Kidney (tissue), 14 donors: Measurements from ENCODE around the gene SLC39A10. TPM values are rescaled to one million over a fixed set of nuclear protein-coding genes. Genes with fewer than 3 reads are reported as not detected.
A peak's percentile ranks its signal among the peaks of the same experiment; 100 is the strongest.
"Not testable (repeated sequence)": the region's sequence is repeated elsewhere in the genome, so short reads cannot be mapped to it uniquely, and the experiment has no call there.

ENCODE experiments used
- DNase-seq, 5 donors: peaks; one replicate each; pipeline ENCODE4 v3.0.0-alpha.2; 2013 to 2020
- FAIRE-seq: peaks from 2 replicates; lab custom pipeline; 2012; peaks lifted over from hg19 to GRCh38; lab: Jason Lieb, UNC
- H3K27ac ChIP-seq, 2 donors: one replicate each; pipeline ENCODE4 v1.7.0; 2013; ENCODE audit warnings: low read depth in 2 of 2, low read length in 2 of 2, inconsistent platforms in 1 of 2
- H3K27me3 ChIP-seq: one replicate; pipeline ENCODE4 v1.7.1; 2013; ENCODE audit warnings: low read length, inconsistent platforms; ENCODE audit not compliant: control insufficient read depth, insufficient read depth
- H3K36me3 ChIP-seq, 3 donors: one replicate each; pipeline versions ENCODE4 v1.7.0 to v1.7.1; 2013; ENCODE audit warnings: low read length in 3 of 3, control low read depth in 1 of 3, inconsistent platforms in 1 of 3; ENCODE audit not compliant: insufficient read depth in 3 of 3, control insufficient read depth in 2 of 3
- H3K4me1 ChIP-seq, 3 donors: one replicate each; pipeline versions ENCODE4 v1.7.0 to v1.7.1; 2013; ENCODE audit warnings: low read length in 3 of 3, inconsistent platforms in 1 of 3, low read depth in 1 of 3; ENCODE audit not compliant: control insufficient read depth in 2 of 3, insufficient read depth in 2 of 3
- H3K4me3 ChIP-seq, 3 donors: one replicate each; pipeline versions ENCODE4 v1.7.0 to v1.8.1; 2013; ENCODE audit warnings: low read length in 3 of 3, control low read depth in 1 of 3, inconsistent platforms in 1 of 3
- H3K9ac ChIP-seq, 3 donors: one replicate each; pipeline versions ENCODE4 v1.7.0 to v1.7.1; 2013; ENCODE audit warnings: low read length in 3 of 3, control low read depth in 1 of 3, inconsistent platforms in 1 of 3
- H3K9me3 ChIP-seq, 3 donors: one replicate each; pipeline versions ENCODE4 v1.7.0 to v1.7.1; 2013; ENCODE audit warnings: low read length in 3 of 3, control low read depth in 1 of 3, inconsistent platforms in 1 of 3; ENCODE audit not compliant: control insufficient read depth in 2 of 3, insufficient read depth in 1 of 3
- CTCF ChIP-seq: IDR thresholded peaks from 3 replicates; pipeline ENCODE4 v1.5.1; 2012; ENCODE audit warnings: mild to moderate bottlenecking, moderate library complexity, borderline replicate concordance; ENCODE audit not compliant: insufficient read depth; ENCODE audit errors: extremely low read depth
- intact Hi-C: fragments of 100-400 bp; cut with DNase I; formaldehyde crosslinking; loops from one replicate; pipeline ENCODE4 v1.11.1; 2022
- polyA plus RNA-seq: library from polyadenylated mRNA; stranded (reverse); fragments of 350-450 nt; fragmentation: Illumina TruSeq; extraction: RNeasy Lipid Tissue Mini Kit (QIAGEN cat#74804); gene quantifications from one replicate; pipeline ENCODE4 v1.2.3, GENCODE V29; 2014; ENCODE audit warnings: low read depth, low replicate concordance; ENCODE audit not compliant: insufficient read depth
- total RNA-seq: library from RNA; stranded (reverse); fragmentation: NEBNext Ultra II Directional; extraction: Animal tissue kit (Norgen Biotek cat#: 25700); gene quantifications from one replicate; pipeline ENCODE4 v1.2.1, GENCODE V29; 2021
- donor health status: control.
- donor health status: control.
- donor health status: control.
- donor health status: control.
- donor health status: control.
- donor health status: DM: yes; HTN: yes; CAD: no.
- donor health status: Normal renal cell carcinoma (clear cell type).

Gene SLC39A10
- total and polyA plus RNA-seq, 2 donors from 2014 or later, result 5.4 to 36.7 TPM

- Histone ChIP-seq H3K4me1 (peaks cover 0 to 10% (median 7%) of the 10 kb centered on the region in 3 donors), H3K36me3 (no peaks in the 10 kb centered on the region), H3K27ac (peak overlapping the region; percentile 28 to 45), H3K4me3 (peak overlapping the region in 1 of 3 donors; percentile 26), H3K9ac (peak overlapping the region in 1 of 3 donors; percentile 17), H3K9me3 (no peaks in the 10 kb centered on the region), H3K27me3 (no peaks in the 10 kb centered on the region)
- no peak for TF ChIP-seq CTCF
- FAIRE-seq (no peak), DNase-seq (no peak)
- intact Hi-C loops, result no loop called here
Measured at GRCh38 chr2:195642027-195642678, 14.9 kb upstream of the SLC39A10 start.

- Histone ChIP-seq H3K36me3 (no peaks in the 10 kb centered on the region), H3K27ac (peak overlapping the region in 1 of 2 donors; percentile 28), H3K27me3 (no peaks in the 10 kb centered on the region), H3K9ac (peak overlapping the region in 1 of 3 donors; percentile 17), H3K4me1 (peaks cover 0 to 10% (median 7%) of the 10 kb centered on the region in 3 donors), H3K9me3 (no peaks in the 10 kb centered on the region), H3K4me3 (peak overlapping the region in 1 of 3 donors; percentile 26)
- no peak for FAIRE-seq
- intact Hi-C loops, result no loop called here
- no peak for TF ChIP-seq CTCF
- peak in 2 of 5 donors; percentile 40 to 58 for DNase-seq
Measured at GRCh38 chr2:195642679-195643068, 14.4 kb upstream of the SLC39A10 start.

GRCh38 chr2:195644708-195645107 lies 12.3 kb upstream of the SLC39A10 start:
- FAIRE-seq, result not testable (repeated sequence)

GRCh38 chr2:195645413-195645812 lies 11.6 kb upstream of the SLC39A10 start:
- peaks cover 0 to 10% (median 7%) of the 10 kb centered on the region in 3 donors for H3K4me1 ChIP-seq
- H3K27ac ChIP-seq, result no peak overlapping the region
- no peak for TF ChIP-seq CTCF
- no peak for DNase-seq
- no peaks in the 10 kb centered on the region for H3K27me3 ChIP-seq
- H3K36me3 ChIP-seq, result no peaks in the 10 kb centered on the region
- H3K4me3 ChIP-seq, result no peak overlapping the region
- intact Hi-C loops, result no loop called here
- H3K9ac ChIP-seq, result no peak overlapping the region
- no peaks in the 10 kb centered on the region for H3K9me3 ChIP-seq
- peak; percentile 80 for FAIRE-seq

More at GRCh38 chr2:195644708-195645107, 12.3 kb upstream of the SLC39A10 start:
- peaks cover 0 to 10% (median 7%) of the 10 kb centered on the region in 3 donors for H3K4me1 ChIP-seq
- H3K9me3 ChIP-seq, DNase-seq, H3K9ac ChIP-seq, H3K36me3 ChIP-seq, H3K27ac ChIP-seq, intact Hi-C loops, H3K4me3 ChIP-seq, H3K27me3 ChIP-seq: not testable (repeated sequence)
